Brain microvascular endothelial cell (primary cell): ENCODE measurements around the gene MEGF11.

Experiments
- DNase-seq: peaks from one replicate; pipeline ENCODE4 v3.0.0-alpha.2; 2020
- H3K27ac ChIP-seq: fragments of 250-450 bp; sonication (Bioruptor Pico); 2 replicates; pipeline ENCODE4 v1.5.1; 2020; ENCODE audit warnings: mild to moderate bottlenecking, moderate library complexity
- H3K27me3 ChIP-seq: fragments of 250-450 bp; sonication (Bioruptor Pico); replicated peaks from 2 replicates; pipeline ENCODE4 v1.5.1; 2020; ENCODE audit warnings: mild to moderate bottlenecking
- H3K36me3 ChIP-seq: fragments of 250-450 bp; sonication (Bioruptor Pico); replicated peaks from 2 replicates; pipeline ENCODE4 v1.5.1; 2020; ENCODE audit warnings: mild to moderate bottlenecking
- H3K4me3 ChIP-seq: 2 replicates; pipeline ENCODE4 v1.5.1; 2011; ENCODE audit warnings: low read depth, mild to moderate bottlenecking, control low read depth, low read length, moderate library complexity
- in situ Hi-C: cut with HindIII; loops from 2 replicates; pipeline ENCODE4 v1.10.0; 2017; ENCODE audit warnings: low sequenced_read_pairs, low pct_ligation_motif_present
- TF ChIP-seq, protein P1 (sequence below): IDR thresholded peaks from 2 replicates; pipeline ENCODE4 v1.5.1; 2011; ENCODE audit warnings: low read depth, mild to moderate bottlenecking, moderate library complexity, low read length, control low read depth, inconsistent platforms; ENCODE audit errors: missing control alignments

MEGF11 gene

DNA sequence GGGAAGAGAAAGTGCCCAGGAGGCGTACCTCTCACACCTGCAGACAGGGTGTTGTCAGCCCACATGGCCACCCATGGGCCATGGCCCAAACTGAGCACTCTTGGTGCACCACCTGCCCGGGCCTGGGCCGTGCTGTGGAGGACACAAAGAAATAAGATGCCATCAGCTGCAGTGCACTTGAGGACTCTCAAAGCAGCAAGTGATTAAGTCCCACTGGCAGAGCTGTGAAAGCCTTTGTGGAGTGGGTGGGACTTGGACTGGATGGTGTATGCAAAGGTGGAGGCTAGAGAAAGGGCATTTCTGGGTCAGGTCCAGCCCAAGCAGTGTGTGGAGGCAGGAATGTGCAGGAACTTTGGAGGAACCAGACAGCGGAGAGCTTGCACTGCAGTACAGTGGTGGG is 122.3 kb downstream of the MEGF11 start:
- Histone ChIP-seq H3K27ac (no peak overlapping the region), H3K36me3 (no peaks in the 10 kb centered on the region), H3K4me3 (no peak overlapping the region), H3K27me3 (peaks cover 26% of the 10 kb centered on the region)
- no peak for DNase-seq
- TF ChIP-seq, protein P1, sequence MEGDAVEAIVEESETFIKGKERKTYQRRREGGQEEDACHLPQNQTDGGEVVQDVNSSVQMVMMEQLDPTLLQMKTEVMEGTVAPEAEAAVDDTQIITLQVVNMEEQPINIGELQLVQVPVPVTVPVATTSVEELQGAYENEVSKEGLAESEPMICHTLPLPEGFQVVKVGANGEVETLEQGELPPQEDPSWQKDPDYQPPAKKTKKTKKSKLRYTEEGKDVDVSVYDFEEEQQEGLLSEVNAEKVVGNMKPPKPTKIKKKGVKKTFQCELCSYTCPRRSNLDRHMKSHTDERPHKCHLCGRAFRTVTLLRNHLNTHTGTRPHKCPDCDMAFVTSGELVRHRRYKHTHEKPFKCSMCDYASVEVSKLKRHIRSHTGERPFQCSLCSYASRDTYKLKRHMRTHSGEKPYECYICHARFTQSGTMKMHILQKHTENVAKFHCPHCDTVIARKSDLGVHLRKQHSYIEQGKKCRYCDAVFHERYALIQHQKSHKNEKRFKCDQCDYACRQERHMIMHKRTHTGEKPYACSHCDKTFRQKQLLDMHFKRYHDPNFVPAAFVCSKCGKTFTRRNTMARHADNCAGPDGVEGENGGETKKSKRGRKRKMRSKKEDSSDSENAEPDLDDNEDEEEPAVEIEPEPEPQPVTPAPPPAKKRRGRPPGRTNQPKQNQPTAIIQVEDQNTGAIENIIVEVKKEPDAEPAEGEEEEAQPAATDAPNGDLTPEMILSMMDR = no peak
- in situ Hi-C loops = no loop called here

DNA sequence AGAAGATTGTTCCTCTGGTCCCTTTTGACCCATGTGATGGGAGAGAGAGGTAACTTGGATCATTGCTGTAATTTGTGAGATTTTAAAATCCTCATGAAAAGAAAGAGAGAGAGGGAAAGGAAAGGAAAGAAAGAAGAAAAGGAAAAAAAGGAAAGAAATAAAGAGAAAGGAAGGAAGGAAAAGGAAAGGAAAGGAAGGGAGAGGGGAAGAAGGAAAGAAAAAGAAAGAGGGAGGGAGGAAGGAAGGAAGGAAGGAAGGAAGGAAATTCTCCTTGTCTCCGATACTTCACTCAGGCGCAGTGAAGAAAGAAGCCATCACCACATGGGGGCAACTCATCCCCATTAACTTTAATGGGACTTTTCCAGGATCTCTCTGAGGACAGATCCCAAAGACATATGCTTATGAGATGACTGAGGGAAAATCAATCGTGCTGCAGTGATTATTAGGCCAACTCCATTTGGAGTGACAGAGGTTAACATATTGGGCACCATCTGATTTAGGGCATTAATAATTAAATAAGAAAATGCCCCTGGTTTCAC is 123.0 kb downstream of the MEGF11 start:
- no peak overlapping the region for H3K4me3 ChIP-seq
- peaks cover 30% of the 10 kb centered on the region for H3K27me3 ChIP-seq
- H3K36me3 ChIP-seq = no peaks in the 10 kb centered on the region
- TF ChIP-seq, protein P1 = no peak
- in situ Hi-C loops = no loop called here
- H3K27ac ChIP-seq = no peak overlapping the region
- DNase-seq = no peak

DNA sequence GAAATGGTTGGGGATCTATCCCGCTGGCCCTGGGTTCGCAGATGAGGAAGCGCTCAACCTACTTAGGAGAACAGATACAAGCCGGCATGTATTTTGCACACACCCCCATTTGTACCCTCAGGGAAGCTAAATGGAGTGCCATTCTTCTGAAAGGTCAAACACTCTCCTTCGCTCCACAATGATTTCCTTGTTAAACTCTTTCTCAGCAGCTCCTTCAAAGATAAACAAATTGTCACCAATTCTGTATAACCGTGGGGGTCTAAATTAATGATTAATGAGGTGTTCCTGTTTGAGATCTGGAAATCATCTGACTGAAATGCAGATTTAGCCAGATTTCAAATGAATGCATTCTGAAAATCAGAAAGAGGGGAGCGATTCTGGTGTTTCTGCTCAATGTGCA is 124.0 kb downstream of the MEGF11 start:
- TF ChIP-seq, protein P1 = no peak
- DNase-seq = no peak
- H3K4me3 ChIP-seq = no peak overlapping the region
- peaks cover 27% of the 10 kb centered on the region for H3K27me3 ChIP-seq
- in situ Hi-C loops = no loop called here
- no peak overlapping the region for H3K27ac ChIP-seq
- no peaks in the 10 kb centered on the region for H3K36me3 ChIP-seq

DNA sequence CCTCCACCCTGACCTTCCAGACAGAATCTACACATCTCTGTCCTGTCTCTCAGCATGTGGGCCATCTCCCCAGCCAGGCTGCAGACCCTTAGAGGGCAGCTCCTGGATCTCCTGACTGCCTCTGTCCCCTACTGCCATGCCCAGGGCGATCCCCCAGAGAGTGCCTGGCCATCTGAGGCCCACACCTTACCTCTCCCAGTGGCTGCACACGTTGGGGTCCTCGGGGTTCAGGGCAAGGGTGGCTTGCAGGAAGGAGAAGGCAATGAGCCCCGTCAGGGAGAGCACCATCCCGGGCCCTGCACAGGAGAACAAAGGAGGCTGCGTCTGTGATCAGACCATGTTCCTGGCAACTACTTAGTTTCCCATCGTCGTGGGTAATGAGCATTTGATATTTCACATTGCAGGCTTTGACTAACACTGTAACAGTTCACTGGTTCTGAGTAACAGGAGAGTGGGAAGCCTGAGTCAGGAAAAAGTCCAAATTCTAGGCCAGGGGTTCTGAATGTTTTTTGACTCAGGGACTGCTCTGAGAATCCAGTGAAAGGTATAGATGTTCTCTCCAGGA is 125.4 kb downstream of the MEGF11 start:
- no peaks in the 10 kb centered on the region for H3K36me3 ChIP-seq
- H3K4me3 ChIP-seq = no peak overlapping the region
- no peak for DNase-seq
- H3K27me3 ChIP-seq = peaks cover 27% of the 10 kb centered on the region
- in situ Hi-C loops = no loop called here
- H3K27ac ChIP-seq = no peak overlapping the region
- TF ChIP-seq, protein P1 = no peak

DNA sequence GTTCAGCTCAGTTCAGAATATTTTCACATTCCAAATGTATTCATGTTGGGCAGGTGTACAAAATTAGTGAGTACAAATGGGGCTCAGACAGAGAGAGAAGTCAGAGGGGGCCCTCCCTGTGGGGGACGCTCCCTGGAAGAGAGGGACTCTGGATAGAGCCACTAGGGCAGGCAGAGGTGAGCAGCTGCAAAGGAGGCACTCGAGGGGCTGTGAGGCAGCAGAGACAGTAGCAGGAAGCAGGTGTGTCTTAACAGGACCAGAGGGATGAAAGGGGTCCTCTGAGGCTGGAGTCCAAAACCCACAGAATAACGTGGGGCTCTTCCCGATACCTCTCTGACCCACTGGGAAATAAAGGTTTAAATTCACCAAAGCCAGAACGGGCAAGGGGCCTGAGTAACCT is 127.1 kb downstream of the MEGF11 start:
- DNase-seq = no peak
- H3K27ac ChIP-seq = no peak overlapping the region
- H3K27me3 ChIP-seq = peaks cover 27% of the 10 kb centered on the region
- TF ChIP-seq, protein P1 = no peak
- H3K4me3 ChIP-seq = no peak overlapping the region
- H3K36me3 ChIP-seq = no peaks in the 10 kb centered on the region
- in situ Hi-C loops = no loop called here

DNA sequence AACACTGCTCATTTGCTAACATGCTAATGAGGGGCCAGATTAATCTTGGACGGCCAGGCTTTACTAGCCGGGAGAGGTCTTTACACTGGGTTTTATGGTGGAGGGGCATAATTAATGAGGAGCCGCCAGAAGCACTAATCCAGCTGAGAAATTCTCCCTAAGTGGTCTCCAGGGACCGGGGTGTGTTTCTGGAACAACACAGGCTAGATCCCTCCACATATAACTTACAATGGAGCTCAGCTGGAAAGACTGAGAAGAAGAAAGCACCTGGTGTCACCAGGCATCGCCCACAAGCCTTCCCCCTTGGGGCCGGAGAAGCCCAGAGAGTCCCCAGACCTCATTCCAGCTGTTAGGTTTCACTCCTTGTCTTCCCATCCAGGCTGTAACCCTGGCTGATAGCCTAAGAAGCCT is 127.5 kb downstream of the MEGF11 start:
- H3K27ac ChIP-seq = no peak overlapping the region
- no peak for DNase-seq
- in situ Hi-C loops = no loop called here
- TF ChIP-seq, protein P1 = no peak
- H3K27me3 ChIP-seq = peaks cover 27% of the 10 kb centered on the region
- no peaks in the 10 kb centered on the region for H3K36me3 ChIP-seq
- H3K4me3 ChIP-seq = no peak overlapping the region
